ENCODE data around the gene NBAS. TPM values are rescaled to one million over a fixed set of nuclear protein-coding genes. Genes with fewer than 3 reads are reported as not detected.

NBAS gene
- total and polyA plus RNA-seq, 2 of the 13 experiments (the other 11 are each of a cell fraction or from before 2014, with no cell fraction given): 33.6 to 58.7 TPM

DNA sequence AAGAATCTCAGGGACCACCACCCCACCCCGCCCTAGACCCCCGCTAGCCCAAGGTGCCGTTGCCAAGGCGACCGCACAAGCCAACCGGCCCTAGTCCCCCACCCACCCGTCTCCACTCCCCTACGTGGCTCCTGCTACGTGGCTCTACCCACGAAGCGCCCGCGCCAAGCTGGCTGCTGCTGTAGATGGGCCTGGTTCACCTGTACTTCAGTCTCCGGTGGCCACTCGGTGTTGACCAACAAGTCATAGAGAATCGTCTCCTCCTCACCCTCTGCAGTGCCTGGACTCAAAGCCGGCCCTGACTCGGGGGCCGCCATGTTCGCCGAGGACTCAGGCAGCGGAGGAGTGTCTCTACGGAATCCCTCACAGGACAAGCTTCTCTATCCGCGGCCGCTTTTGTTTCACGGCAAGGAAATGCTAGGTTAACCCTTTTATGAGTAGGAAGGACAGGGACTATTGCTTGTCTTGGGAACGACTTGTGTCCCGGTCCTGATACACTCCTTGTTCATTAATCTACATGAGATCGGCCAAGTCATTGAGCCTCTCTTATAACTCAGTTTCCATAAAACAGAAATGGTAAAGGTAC is at the start of gene NBAS (continued):
- TF ChIP-seq, protein P1, sequence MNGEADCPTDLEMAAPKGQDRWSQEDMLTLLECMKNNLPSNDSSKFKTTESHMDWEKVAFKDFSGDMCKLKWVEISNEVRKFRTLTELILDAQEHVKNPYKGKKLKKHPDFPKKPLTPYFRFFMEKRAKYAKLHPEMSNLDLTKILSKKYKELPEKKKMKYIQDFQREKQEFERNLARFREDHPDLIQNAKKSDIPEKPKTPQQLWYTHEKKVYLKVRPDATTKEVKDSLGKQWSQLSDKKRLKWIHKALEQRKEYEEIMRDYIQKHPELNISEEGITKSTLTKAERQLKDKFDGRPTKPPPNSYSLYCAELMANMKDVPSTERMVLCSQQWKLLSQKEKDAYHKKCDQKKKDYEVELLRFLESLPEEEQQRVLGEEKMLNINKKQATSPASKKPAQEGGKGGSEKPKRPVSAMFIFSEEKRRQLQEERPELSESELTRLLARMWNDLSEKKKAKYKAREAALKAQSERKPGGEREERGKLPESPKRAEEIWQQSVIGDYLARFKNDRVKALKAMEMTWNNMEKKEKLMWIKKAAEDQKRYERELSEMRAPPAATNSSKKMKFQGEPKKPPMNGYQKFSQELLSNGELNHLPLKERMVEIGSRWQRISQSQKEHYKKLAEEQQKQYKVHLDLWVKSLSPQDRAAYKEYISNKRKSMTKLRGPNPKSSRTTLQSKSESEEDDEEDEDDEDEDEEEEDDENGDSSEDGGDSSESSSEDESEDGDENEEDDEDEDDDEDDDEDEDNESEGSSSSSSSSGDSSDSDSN (CRISPR knock-in tag; IDR thresholded peaks at IDR 0.05): peak; percentile 4; the same call in 1 of the 2 replicates
- peak; percentile 91 for TF ChIP-seq KDM2A (CRISPR knock-in tag; IDR thresholded peaks at IDR 0.05; ENCODE audit: borderline replicate concordance, low read depth)
- TF ChIP-seq ZNF282 (IDR thresholded peaks at IDR 0.05; ENCODE audit: partially characterized antibody): no peak
- no peak for TF ChIP-seq EHMT2 (IDR thresholded peaks at IDR 0.05; ENCODE audit: borderline replicate concordance, low read depth, low read length)
- peak; percentile 83 for TF ChIP-seq ZMAT3 (CRISPR knock-in tag; conservative IDR thresholded peaks at IDR 0.05)
- TF ChIP-seq, protein P2, sequence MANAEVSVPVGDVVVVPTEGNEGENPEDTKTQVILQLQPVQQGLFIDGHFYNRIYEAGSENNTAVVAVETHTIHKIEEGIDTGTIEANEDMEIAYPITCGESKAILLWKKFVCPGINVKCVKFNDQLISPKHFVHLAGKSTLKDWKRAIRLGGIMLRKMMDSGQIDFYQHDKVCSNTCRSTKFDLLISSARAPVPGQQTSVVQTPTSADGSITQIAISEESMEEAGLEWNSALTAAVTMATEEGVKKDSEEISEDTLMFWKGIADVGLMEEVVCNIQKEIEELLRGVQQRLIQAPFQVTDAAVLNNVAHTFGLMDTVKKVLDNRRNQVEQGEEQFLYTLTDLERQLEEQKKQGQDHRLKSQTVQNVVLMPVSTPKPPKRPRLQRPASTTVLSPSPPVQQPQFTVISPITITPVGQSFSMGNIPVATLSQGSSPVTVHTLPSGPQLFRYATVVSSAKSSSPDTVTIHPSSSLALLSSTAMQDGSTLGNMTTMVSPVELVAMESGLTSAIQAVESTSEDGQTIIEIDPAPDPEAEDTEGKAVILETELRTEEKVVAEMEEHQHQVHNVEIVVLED (CRISPR knock-in tag; IDR thresholded peaks at IDR 0.05; ENCODE audit: borderline replicate concordance): no peak; the same call in 1 of the 2 replicates
- no peak for TF ChIP-seq ZNF558 (CRISPR knock-in tag; IDR thresholded peaks at IDR 0.05; ENCODE audit: borderline replicate concordance)
- no peak for TF ChIP-seq ZFP36L2 (CRISPR knock-in tag; IDR thresholded peaks at IDR 0.05)
- TF ChIP-seq, protein P3, sequence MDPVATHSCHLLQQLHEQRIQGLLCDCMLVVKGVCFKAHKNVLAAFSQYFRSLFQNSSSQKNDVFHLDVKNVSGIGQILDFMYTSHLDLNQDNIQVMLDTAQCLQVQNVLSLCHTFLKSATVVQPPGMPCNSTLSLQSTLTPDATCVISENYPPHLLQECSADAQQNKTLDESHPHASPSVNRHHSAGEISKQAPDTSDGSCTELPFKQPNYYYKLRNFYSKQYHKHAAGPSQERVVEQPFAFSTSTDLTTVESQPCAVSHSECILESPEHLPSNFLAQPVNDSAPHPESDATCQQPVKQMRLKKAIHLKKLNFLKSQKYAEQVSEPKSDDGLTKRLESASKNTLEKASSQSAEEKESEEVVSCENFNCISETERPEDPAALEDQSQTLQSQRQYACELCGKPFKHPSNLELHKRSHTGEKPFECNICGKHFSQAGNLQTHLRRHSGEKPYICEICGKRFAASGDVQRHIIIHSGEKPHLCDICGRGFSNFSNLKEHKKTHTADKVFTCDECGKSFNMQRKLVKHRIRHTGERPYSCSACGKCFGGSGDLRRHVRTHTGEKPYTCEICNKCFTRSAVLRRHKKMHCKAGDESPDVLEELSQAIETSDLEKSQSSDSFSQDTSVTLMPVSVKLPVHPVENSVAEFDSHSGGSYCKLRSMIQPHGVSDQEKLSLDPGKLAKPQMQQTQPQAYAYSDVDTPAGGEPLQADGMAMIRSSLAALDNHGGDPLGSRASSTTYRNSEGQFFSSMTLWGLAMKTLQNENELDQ (CRISPR knock-in tag; IDR thresholded peaks at IDR 0.05; ENCODE audit: borderline replicate concordance): peak; percentile 36; the same call in 1 of the 2 replicates
- TF ChIP-seq ZNF782 (CRISPR knock-in tag; IDR thresholded peaks at IDR 0.05; ENCODE audit: borderline replicate concordance): peak; percentile 74; the same call in 1 of the 2 replicates
- TF ChIP-seq ZNF138 (CRISPR knock-in tag; IDR thresholded peaks at IDR 0.05; ENCODE audit: low read depth): peak; percentile 78; the same call in 1 of the 2 replicates
- 0 out of 2 replicates have a peak, but pooled peaks have one; percentile 84 for TF ChIP-seq SSRP1 (CRISPR knock-in tag; IDR thresholded peaks at IDR 0.05)
- TF ChIP-seq ZNF12 (CRISPR knock-in tag; IDR thresholded peaks at IDR 0.05): peak; percentile 75; the same call in 1 of the 2 replicates
- no peak; the same call in 1 of the 2 replicates for TF ChIP-seq ZNF232 (CRISPR knock-in tag; IDR thresholded peaks at IDR 0.05; ENCODE audit: borderline replicate concordance)
- peak; percentile 72 for TF ChIP-seq GABPB1 (CRISPR knock-in tag; IDR thresholded peaks at IDR 0.05)
- peak; percentile 40 for TF ChIP-seq CREB1 (IDR thresholded peaks at IDR 0.05)
- peak; percentile 85 for TF ChIP-seq CREB1 (CRISPR knock-in tag; IDR thresholded peaks at IDR 0.05)
- TF ChIP-seq, protein P4, sequence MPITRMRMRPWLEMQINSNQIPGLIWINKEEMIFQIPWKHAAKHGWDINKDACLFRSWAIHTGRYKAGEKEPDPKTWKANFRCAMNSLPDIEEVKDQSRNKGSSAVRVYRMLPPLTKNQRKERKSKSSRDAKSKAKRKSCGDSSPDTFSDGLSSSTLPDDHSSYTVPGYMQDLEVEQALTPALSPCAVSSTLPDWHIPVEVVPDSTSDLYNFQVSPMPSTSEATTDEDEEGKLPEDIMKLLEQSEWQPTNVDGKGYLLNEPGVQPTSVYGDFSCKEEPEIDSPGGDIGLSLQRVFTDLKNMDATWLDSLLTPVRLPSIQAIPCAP (CRISPR knock-in tag; IDR thresholded peaks at IDR 0.05; ENCODE audit: low read depth): no peak
- TF ChIP-seq, protein P5, sequence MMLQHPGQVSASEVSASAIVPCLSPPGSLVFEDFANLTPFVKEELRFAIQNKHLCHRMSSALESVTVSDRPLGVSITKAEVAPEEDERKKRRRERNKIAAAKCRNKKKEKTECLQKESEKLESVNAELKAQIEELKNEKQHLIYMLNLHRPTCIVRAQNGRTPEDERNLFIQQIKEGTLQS (CRISPR knock-in tag; IDR thresholded peaks at IDR 0.05): 0 out of 2 replicates have a peak, but pooled peaks have one; percentile 19
- TF ChIP-seq ZNF556 (CRISPR knock-in tag; IDR thresholded peaks at IDR 0.05; ENCODE audit: borderline replicate concordance): peak; percentile 97
- TF ChIP-seq, protein P6, sequence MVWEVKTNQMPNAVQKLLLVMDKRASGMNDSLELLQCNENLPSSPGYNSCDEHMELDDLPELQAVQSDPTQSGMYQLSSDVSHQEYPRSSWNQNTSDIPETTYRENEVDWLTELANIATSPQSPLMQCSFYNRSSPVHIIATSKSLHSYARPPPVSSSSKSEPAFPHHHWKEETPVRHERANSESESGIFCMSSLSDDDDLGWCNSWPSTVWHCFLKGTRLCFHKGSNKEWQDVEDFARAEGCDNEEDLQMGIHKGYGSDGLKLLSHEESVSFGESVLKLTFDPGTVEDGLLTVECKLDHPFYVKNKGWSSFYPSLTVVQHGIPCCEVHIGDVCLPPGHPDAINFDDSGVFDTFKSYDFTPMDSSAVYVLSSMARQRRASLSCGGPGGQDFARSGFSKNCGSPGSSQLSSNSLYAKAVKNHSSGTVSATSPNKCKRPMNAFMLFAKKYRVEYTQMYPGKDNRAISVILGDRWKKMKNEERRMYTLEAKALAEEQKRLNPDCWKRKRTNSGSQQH (CRISPR knock-in tag; IDR thresholded peaks at IDR 0.05; ENCODE audit: low read depth): peak; percentile 97

Data from HepG2 (cell line).